OCI-LY3 (cell line): Measurements from ENCODE around the gene LOXHD1.

Experiments used
- EZH2phosphoT487 ChIP-seq: fragments of 200-600 bp; shearing (Covaris generic); IDR thresholded peaks from 2 replicates; pipeline ENCODE4 v1.6.1; 2018; ENCODE audit warnings: antibody characterized with exemption, mixed run types, low read depth
- TF ChIP-seq, protein P1 (sequence below): fragments of 200-600, 300-600 bp; sonication (generic); IDR thresholded peaks from 2 replicates; pipeline ENCODE4 v1.5.1; 2014; ENCODE audit warnings: antibody characterized with exemption, low read length, low read depth

- TF ChIP-seq, protein P1, sequence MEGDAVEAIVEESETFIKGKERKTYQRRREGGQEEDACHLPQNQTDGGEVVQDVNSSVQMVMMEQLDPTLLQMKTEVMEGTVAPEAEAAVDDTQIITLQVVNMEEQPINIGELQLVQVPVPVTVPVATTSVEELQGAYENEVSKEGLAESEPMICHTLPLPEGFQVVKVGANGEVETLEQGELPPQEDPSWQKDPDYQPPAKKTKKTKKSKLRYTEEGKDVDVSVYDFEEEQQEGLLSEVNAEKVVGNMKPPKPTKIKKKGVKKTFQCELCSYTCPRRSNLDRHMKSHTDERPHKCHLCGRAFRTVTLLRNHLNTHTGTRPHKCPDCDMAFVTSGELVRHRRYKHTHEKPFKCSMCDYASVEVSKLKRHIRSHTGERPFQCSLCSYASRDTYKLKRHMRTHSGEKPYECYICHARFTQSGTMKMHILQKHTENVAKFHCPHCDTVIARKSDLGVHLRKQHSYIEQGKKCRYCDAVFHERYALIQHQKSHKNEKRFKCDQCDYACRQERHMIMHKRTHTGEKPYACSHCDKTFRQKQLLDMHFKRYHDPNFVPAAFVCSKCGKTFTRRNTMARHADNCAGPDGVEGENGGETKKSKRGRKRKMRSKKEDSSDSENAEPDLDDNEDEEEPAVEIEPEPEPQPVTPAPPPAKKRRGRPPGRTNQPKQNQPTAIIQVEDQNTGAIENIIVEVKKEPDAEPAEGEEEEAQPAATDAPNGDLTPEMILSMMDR, result no peak
- no peak for TF ChIP-seq EZH2phosphoT487
Observed at GRCh38 chr18:46437061-46437460, 220.0 kb downstream of the LOXHD1 start.
